Brain pericyte (primary cell): ENCODE measurements around the gene LAMP1.
"Not testable (repeated sequence)": the region's sequence is repeated elsewhere in the genome, so short reads cannot be mapped to it uniquely, and the experiment has no call there.

Experiments used
- DNase-seq: peaks from one replicate; pipeline ENCODE4 v3.0.0-alpha.2; 2012; ENCODE audit warnings: low read depth, low spot score

LAMP1 gene, protein sequence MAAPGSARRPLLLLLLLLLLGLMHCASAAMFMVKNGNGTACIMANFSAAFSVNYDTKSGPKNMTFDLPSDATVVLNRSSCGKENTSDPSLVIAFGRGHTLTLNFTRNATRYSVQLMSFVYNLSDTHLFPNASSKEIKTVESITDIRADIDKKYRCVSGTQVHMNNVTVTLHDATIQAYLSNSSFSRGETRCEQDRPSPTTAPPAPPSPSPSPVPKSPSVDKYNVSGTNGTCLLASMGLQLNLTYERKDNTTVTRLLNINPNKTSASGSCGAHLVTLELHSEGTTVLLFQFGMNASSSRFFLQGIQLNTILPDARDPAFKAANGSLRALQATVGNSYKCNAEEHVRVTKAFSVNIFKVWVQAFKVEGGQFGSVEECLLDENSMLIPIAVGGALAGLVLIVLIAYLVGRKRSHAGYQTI

DNA sequence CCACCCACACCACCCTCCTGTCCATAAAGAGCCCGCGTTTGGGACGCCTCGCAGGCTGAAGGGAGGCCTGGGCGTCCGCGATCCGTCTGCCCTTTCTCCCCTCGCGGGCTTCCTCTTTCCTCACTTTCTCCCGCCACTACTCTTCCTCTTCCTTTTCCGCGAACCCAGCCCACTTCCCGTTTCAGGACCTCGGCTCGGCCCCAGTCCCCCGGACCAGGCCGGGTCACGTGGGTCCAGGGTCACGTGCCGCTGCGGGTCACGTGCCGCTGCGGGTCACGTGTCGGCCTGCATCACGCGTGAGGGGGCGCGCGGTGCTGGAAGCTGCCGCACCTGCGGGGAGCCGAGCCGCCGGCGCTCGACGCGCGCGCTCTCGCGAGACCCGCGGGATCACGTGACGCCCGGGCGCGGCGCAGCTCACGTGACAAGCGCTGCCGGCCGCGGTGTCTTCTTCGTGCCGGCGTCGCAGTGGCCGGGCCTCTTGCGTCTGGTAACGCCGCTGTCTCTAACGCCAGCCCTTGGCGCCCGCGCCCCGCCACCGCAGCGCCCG, at the start of gene LAMP1:
Gene LAMP1 (plus strand): TSS at position 417 of the 547 bp plus-strand sequence. CDS start 196 bp downstream, outside the sequence.
- DNase-seq = peak; percentile 96

GRCh38 chr13:113252516-113253095, 44.4 kb upstream of the LAMP1 start:
- no peak for DNase-seq

DNA sequence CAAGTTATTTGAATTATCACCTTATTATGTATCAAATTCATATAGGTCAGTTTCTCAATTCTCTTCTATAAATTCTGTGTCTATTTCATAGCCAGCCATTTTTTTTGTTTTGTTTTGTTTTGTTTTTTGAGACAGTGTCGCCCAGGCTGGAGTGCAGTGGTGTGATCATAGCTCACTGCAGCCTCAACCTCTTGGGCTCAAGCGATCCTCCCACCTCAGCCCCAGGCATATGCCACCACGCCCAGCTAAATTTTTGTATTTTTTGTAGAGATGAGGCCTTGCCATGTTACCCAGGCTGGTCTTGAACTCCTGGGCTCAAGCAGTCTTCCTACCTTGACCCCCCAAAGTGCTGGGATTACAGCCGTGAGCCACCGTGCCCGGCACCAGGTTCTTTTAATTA, 39.1 kb upstream of the LAMP1 start:
- not testable (repeated sequence) for DNase-seq

DNA sequence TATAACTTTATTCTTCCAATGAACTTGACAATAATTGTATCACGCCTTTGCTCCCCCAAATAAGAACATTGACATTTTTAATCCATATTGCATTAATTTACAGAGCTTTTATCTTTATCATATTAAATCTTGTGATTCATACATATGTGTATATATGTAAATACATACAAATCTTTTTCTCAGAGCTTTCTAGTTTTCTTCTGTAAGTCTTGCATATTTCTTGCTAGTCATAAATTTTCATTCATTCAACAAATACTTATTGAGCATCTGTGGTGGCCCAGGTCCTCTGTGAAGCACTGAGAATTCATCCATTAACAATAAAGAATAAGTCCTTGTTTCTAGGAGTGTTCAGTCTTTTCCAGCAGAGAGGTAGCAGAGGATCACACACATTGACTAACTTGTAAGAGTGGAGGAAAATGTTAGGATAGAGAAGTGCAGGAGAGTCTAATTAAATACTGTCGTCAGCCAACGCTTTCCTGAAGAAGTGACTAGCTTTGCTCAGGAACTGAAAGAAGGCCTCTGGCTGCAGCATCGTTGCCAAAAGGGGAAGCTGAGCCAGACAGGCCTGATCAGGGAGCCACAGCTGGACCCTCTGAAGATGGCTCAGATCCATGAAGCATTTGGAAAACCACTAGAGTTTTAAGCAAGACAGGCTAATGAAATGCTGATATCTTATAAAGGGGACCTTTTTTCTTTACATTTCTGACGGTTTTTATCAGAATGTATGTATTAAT, 38.6 kb upstream of the LAMP1 start:
- no peak for DNase-seq

- no peak for DNase-seq
Measured at GRCh38 chr13:113260996-113261395, 36.0 kb upstream of the LAMP1 start.

GRCh38 chr13:113263016-113263415, 34.0 kb upstream of the LAMP1 start:
- not testable (repeated sequence) for DNase-seq

DNA sequence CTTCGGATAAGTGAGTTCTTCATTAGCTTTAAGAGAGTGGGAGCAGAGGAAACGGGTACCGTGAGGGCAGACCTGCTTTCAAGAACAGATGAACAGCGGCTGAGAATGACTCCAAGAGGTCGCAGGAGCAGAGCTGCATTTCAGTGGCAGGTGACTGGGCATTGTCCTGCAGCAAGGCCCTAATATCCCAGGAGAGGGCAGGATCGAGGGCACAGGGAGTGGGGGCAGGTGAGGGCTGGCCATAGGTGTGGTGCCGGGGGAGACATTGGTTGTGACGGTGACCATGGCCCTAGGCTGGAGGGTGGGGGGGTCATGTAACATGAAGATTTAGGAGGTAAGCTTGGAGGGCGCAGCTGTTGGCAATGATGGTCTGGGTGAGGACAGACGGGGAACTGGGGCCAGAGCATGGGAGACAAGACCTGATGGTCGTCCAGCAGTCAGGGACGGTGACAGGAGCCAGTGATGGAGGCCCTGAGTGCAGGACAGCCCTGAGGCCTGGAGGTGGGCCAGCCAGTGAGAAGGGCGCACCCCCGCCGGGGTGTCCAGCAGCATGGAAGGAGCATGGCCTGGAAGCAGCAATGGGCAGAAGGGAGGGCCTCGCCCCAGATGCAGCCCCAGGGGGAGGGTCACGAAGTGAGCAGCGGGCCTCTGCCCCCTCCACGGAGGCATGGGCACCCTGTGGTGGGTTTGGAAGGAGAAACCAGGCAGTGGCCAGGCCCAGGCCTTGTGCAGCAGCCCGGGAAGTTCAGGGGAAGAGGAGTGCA, 29.2 kb upstream of the LAMP1 start:
- DNase-seq = no peak

- no peak for DNase-seq
Measured at GRCh38 chr13:113272031-113272430, 25.0 kb upstream of the LAMP1 start.

- no peak for DNase-seq
Measured at GRCh38 chr13:113272701-113273181, 24.3 kb upstream of the LAMP1 start.

GRCh38 chr13:113273321-113273720, 23.7 kb upstream of the LAMP1 start:
- DNase-seq = no peak

- DNase-seq = no peak
Measured at GRCh38 chr13:113273851-113274590, 23.0 kb upstream of the LAMP1 start.

GRCh38 chr13:113274721-113275120, 22.3 kb upstream of the LAMP1 start:
- DNase-seq = no peak

DNA sequence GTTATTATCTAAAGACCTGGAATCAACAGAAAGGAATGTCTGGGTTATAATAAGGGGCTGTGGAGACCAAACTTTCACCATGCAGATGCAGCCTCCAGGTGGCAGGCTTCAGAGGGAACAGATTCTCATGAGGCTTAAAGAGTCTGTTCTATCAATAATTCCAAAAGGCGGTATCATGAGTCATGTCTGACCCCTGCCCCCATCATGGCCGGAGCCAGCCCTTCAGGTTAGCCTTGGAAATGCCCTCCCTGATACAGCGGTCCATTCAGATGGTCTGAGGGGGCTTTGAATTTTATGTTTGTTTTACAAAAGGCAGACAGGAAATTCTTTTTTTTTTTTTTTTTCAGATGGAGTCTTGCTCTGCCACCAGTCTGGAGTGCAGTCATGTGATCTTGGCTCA, 21.7 kb upstream of the LAMP1 start:
- no peak for DNase-seq

GRCh38 chr13:113280126-113280525, 16.9 kb upstream of the LAMP1 start:
- no peak for DNase-seq

DNA sequence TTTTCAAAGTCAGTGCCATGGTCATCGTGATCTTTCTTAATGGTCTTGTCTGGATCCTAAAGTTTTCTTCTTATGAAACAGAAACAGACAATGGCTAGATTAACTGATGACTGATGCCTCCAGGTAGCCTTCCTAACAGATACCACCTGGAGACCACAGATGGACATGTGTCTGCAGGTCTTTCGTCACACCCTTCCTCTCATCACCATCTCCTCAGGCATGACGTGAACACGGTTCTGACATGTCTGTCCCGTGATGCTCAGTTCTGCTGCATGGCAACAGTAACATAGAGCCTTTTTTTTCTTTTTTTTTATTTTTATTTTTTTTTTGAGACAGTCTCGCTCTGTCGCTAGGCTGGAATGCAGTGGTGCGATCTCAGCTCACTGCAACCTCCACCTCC, 13.1 kb upstream of the LAMP1 start:
- DNase-seq = no peak

DNA sequence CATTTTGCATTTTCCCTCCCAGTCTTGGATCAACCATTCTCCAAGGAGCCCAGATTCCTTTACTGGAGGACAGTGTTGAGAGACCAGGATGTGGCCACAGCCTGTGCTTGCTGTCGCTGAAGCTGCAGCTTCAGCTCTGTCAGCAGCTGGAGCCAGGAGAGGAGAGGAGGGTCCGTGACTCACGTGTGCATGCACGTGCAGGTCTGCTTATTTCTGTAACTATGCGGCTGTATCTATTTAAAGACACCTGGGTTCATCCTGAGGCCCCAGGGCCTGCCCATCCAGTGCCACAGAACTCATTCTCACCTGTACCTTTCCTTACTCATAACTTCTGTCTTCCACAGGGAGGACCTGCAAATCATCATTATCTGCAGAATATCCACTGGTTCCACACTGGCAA, 8.2 kb upstream of the LAMP1 start:
- no peak for DNase-seq

DNA sequence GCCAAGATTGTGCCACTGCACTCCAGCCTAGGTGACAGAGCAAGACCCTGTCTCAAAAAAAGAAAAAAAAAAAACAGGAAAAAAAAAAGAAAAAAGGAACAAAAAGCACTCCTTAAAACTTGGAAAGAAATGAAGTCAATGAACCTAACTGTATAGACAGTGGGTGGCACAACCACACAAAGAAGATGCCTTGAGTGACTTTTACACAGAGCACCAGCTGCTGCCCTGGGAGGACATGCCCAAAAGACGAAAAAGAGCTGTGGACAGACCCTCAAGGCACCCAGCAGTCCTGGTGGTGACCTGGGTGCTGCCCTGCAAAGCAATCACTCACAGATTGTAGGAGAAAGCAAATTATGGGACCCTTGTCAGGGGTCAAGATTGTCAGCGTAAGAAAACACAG, 5.9 kb upstream of the LAMP1 start:
- no peak for DNase-seq

DNA sequence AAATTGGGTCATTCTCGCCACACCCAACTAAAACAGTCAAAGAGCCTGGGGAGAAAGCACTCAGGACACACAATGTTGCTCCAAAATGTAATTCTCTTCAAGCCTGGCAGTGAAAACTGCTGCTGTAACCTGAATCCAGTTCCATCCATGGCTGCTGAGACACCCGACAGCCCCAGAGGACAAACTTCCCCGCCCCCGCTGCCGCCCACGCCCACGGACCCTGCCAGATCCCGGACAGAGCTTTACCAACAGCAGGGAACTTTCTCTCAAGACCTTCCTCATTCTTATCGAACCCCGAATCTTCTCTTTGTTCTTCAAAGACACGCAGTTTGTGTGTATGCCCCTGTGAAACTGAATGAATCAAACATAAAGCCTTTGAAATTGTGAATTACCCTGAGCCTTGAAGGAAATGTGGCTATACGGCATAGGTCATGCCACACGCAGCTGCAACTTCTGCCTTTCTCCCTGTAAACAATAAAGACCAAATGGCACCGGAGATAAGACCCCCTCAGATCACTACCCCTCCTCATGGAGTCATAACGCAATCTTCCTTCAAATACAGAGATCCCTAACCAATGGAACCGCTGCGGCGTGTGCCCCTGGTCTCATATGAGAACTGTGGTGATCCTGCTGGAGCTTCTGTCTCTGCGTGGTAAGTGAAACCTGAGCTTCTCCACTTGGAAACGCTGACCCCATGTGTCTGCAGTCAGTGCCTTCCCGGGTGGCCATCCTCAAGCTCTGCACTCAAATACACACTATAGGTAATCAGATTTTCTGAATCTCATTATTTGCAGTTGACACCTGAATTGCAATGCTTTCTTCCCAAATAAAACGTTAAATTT, 4.8 kb upstream of the LAMP1 start:
- DNase-seq = no peak

DNA sequence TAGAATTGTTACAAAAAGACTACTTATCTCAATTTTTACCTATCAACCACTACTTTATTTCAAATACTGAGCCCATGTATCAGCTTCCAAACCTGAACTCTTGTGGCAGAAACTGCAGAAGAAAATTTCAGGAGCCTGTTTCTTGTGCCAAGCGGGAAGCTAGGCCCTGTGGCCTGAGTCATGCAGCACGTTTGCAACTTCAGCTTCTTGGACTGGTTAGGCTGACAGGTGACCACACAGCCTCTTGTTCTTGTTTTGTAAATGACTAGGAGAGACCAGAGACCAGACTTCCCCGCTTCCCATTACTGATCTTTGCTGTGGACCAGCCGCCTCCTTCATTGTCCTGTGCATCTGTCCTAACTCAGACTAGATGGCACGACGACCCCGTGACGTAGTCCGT, 3.4 kb upstream of the LAMP1 start:
- no peak for DNase-seq

- no peak for DNase-seq
Measured at GRCh38 chr13:113295776-113296175, 1.3 kb upstream of the LAMP1 start.
